Posterior cingulate gyrus (tissue), 11 donors: ENCODE results near the gene TMBIM1.

Experiments
- DNase-seq, 10 donors: peaks; one replicate each; pipeline versions ENCODE4 v3.0.0 to v3.0.0-alpha.2; 2020 to 2021; ENCODE audit warnings: mixed read lengths in 3 of 10
- intact Hi-C: fragments of 100-400 bp; cut with DNase I; formaldehyde crosslinking; loops from one replicate; pipeline ENCODE4 v1.15.1; 2023

TMBIM1 gene, protein sequence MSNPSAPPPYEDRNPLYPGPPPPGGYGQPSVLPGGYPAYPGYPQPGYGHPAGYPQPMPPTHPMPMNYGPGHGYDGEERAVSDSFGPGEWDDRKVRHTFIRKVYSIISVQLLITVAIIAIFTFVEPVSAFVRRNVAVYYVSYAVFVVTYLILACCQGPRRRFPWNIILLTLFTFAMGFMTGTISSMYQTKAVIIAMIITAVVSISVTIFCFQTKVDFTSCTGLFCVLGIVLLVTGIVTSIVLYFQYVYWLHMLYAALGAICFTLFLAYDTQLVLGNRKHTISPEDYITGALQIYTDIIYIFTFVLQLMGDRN

DNA sequence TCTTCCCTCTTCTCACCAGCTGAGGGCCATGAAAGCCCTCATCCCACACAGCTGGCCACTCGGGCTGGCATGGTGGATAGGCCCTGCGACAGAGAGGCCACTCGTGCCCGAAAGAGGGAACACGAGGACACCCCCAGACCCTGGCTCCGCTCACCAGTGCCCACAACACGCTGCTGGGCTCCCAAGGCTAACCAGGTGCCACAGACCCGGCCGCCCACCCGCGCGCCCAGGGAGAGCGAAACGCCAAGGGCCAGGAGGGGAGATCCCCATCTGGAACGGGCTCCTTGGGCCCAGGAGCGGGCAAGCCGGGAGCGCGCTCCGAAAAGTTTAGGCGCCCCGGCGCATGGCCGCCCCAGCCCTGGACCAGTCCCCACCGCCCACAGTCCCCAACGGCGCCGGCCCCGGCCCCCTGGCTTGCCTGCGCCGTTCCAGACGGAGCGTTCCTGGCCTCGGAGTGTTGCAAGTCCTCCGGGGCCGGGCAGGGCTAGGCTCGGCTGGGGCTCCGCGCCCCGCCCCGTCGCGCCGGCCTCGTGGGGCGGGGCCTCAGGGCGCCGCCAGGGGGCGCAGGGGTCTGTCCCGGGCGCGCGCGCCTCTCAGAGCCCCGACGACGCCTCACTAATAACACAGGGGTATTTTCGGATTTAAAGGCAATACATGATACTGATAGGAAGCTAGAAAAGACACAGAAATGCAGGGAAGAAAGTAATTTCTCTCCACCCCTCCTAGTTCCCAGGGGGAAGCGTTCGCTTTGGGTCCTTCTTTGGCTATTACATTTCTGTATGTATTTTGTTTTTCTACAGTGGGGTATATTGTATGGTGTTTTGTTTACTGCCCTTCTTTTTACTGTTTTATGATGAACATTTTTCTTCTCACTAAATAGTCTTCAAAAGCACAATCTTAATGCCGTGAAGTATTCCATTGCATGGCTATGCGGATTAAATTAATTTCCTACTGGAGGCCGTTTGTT is at the start of gene TMBIM1:
Gene TMBIM1 (minus strand): TSS at position 456 of the 967 bp plus-strand sequence. CDS start 10,362 bp downstream, outside the sequence.
- intact Hi-C loops: loop anchor here (2.0 kb wide), 1 partner anchor 22 kb away; the partner anchor contains the start of genes AAMP and PNKD
- DNase-seq: peak in 9 of 10 donors; percentile 43 to 95 (median 61)

DNA sequence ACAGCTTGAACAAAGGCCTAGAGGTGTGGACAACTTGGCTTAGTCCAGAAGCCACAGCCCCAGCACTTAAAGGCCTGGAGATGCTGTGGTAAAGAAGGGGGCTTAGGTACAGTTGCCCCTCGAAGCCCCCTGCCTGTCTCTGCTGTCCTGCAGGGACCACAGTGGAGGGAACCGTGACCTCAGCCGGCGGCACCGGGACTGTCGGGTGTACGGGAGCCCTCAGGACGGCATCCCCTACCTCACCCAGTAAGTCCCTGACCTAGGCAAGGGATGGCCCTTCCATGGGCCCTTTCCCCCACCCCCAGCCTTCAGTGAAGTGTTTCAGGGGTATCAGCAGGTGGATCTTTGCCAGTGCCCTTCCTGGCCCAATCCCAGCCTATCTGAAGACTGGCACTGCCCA is 49.1 kb upstream of the TMBIM1 start:
- peak in 2 of 10 donors; percentile 60 to 77 for DNase-seq
- intact Hi-C loops: no loop called here

DNA sequence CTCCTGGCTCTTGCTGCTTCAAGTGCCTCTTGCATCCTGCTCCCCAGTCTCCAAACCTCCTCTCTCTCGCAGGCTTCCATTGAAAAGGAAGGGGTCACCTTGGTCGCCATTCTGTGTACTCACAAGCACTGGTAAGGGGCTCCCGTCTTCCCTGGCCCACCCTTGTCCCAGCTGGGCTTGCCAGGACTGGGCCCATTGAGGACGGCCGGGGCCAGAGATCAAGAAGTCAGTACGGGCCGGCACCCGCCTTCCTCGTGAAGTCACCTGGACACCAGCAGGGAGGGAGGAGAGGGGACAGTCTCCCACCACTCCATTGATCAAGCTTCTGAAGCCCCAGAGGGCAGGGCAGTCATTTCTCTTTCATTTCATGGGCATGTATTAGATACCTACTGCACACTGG is 48.4 kb upstream of the TMBIM1 start:
- intact Hi-C loops: no loop called here
- DNase-seq: peak in 2 of 10 donors; percentile 55 to 70

DNA sequence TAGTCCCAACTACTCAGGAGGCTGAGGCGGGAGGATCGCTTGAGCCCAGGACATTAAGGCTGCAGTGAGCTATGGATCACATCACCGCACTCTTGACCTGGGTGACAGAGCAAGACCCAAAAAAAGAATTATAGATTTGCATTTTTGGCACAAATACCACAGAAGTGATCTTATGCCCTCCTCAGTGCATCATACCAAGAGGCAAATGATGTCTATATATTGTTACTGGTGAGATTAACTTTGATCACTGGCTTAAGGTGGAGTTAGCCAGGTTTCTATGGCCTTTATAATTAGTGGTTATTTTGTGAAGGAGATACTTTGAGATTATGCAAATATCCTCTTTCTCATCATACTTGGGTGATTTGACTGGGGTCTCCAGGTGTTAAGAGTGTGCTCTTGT is 42.2 kb upstream of the TMBIM1 start:
- peak in 2 of 10 donors; percentile 19 to 26 for DNase-seq
- intact Hi-C loops: no loop called here

DNA sequence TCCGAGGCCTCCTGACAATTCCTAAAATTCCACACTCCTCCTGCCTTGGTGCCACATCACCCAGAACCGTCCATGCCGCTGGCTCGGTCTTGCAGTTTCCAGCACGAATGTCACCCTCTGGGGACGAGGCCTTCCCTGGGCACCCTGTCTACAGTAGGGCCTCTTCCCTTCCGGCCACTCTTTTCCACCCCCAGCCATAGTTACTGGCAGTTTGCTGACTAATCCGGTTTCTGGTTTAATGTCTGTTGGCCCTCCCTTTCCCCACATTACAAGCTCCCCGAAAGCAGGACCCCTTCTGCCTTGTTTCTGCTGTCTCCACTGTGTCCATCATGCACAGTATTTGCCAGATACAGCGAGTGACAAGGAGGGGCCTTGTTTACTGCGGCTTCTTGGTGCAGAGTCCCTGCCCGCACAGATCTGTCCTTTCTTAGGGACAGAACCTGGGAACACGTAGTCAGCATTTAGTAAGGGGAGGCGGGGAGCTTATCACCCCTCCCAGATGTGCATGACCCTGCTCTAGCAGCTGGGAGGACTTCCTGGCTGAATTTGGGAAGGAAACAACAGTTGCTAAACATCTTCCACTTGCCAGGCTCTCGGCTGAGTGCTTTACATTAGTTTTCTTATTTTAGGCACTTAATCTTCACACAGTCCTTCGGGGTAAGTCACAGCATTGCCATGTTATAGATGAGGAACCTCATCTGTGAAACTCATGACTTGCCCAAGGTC is 40.8 kb upstream of the TMBIM1 start:
- peak in 2 of 10 donors; percentile 76 to 81 for DNase-seq

DNA sequence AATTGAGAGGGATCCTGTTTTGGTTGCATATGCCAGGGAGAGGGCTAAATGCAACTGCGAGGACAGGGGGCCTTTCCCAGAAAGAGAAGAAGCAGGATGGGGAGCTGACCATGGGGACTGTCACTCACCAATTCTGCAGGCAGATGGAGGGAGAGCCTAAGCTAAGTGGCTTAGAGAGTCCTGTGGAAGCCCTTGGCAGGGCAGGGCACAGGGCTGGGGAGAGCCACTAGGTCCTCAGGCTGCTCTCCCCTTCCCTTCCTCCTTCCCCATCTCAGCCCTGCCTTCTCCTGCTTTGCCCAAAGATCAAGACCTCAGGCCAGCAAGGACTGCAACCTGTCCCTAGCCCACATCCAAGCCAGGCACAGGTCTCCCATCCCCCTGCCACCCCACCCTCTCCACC is 40.0 kb upstream of the TMBIM1 start:
- intact Hi-C loops: no loop called here
- peak in 2 of 10 donors; percentile 18 to 32 for DNase-seq

More for the DNA sequence above, 40.8 kb upstream of the TMBIM1 start:
- intact Hi-C loops: no loop called here

DNA sequence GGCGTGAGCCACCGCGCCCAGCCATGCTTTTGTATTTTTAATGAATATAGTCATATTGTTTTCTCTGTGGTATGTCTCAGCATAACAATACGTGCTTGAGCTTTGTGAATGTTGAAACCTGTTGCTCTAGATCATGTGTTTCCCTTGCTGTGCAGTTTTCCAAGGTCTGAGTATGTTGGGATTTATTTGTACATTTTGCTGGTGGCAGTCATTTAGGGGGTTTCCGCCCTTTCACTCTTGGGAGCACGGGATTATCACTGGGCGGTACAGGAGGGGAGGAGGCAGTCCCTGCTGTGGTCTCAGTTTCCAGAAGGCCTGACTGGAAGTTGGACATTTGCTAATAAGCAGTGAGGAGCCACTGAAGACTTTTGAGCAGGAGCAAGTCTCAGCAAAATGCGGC is 39.4 kb upstream of the TMBIM1 start:
- peak in 2 of 10 donors; percentile 0 to 32 for DNase-seq
- intact Hi-C loops: no loop called here

DNA sequence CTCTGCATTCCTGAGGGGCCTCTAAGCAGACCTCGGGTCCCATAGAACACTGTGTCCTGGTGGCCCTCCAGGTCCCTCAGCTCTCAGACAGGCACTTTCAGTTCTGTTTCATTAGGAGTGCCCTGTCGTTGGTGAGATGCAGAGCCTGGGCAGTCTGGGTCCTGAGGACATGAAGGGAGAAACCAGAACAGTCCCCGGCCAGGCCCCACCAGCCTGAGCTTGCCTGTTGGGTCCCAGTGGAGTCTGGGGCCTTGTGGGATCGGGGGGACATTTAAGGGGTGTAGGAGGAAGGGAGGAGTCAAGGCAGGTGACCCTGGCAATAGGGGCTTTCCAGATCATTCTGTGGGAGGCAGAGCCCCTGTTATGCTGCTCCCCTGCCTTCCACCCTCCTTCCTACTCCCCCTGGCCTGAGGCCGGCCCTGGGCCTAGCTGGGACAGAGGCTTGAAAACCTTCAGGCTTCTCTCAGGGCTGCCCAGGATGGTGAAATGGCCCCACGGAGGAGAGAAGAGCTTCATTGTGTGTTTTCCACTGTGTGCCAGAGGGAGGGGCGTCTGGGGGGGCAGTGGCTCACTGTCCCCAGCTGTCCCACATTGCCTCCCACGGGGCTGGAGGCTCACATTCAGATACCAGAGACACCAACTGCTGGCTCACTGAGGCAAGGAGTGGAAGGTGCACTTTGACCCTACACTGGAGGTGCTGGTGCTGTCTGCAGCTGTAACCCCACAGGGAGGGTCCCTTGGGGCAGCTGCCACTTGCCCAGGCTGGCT is 37.7 kb upstream of the TMBIM1 start:
- intact Hi-C loops: no loop called here
- peak in 4 of 10 donors; percentile 29 to 88 (median 54) for DNase-seq

DNA sequence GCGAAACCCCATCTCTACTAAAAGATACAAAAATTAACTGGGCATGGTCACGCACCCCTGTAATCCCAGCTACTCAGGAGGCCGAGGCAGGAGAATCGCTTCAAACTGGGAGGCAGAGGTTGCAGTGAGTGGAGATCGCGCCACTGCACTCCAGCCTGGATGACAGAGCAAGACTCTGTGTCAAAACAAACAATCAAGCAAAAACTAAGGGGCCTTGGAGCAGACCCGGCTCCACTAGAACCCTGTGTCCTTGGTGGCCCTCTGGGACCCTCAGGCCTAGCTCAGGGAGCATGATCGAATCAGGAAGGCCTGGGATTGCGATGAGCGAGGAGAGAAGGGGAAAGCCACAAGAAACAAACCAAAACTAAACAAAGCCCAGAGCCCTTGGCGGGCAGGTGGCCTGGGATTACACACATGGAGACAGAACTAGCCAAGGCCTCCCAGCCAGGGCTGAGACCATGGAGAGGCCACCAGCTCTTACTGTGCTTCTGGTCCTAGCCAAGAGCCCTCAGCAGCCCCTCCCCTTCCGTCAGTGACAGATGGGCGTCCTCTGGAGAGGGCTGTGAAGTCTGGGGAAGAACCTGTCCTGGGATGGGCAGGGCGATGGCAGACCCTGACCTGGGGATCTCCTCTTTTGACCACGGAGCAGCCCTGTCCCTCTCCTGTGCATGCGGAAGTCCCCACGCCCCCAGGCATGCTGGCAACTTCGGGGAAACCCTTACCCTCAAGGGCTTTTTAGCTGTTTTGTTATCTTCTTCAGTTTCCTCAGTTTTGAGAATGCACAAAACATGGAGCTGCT is 36.9 kb upstream of the TMBIM1 start:
- intact Hi-C loops: no loop called here
- peak in 2 of 10 donors; percentile 49 to 66 for DNase-seq

DNA sequence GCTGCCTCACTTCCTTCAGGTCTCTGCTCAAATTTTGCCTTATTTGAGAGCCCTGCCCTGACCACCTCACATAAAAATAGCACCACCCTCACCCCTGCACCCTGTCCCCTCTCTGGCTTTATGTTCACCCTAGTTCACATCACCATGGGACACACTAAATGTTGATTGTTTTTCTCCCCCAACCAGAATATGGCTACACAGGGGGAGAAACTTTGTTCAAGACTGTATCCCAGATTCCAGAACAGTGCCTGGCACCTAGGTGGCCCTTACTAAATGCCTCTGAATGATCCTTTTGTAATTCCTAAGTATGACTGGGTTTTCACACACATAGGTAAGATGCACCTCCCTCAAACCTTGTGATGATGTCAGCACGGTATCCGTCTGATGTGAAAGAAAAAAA is 36.0 kb upstream of the TMBIM1 start:
- DNase-seq: no peak
- intact Hi-C loops: no loop called here

DNA sequence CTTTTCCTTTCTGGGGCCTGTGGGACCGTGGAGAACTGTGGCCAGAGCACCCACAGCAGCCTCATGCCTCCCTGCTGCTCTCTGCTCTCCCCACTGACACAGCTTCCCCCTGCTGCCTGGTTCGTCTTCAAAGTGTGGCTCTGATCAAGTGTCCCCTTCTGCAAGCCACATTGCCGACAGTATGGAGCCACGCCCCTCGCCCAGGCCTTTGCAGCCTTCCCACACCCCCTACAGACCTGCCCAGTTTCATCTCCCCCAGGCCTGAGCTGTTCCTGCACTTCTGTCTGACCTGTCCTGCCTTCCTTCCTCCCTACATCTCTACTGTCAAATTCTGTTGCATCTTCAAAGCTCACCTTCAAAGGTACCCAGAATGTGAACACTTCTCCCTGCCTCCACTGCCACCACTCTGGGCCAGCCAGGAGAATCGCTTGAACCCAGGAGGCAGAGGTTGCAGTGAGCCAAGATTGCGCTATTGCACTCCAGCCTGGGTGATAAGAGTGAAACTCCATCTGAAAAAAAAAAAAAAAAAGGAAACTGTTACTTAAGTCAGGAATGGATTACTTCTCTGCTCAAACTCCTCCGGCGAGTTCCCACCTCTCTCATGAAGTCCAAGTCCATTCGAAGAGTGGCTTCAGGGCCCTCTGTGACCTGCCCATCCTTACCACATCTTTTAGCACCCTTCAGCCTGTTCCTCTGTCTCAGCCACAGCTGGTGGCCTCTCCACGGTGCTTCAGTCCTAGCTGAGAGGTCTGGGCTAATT is 35.3 kb upstream of the TMBIM1 start:
- DNase-seq: peak in 2 of 10 donors; percentile 18 to 59
- intact Hi-C loops: no loop called here

DNA sequence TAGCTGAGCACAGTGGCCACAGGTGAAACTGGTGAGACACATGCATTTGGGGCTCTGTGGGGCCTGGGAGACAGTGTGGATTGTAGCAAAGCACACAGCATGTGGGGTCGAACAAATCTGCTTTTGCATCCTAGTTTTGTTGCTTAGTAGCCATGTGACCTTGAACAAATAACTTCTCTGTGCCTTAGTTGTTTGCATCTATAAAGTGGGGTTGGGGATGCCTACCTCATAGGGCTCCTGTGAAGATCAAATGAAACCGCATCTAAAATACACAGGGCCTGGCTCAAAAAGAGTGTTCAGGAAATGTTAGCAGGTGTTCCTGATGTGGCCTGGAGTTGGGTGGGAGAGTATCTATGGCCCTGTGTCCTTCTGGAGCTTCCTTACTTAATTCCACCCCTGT is 34.0 kb upstream of the TMBIM1 start:
- intact Hi-C loops: no loop called here

DNA sequence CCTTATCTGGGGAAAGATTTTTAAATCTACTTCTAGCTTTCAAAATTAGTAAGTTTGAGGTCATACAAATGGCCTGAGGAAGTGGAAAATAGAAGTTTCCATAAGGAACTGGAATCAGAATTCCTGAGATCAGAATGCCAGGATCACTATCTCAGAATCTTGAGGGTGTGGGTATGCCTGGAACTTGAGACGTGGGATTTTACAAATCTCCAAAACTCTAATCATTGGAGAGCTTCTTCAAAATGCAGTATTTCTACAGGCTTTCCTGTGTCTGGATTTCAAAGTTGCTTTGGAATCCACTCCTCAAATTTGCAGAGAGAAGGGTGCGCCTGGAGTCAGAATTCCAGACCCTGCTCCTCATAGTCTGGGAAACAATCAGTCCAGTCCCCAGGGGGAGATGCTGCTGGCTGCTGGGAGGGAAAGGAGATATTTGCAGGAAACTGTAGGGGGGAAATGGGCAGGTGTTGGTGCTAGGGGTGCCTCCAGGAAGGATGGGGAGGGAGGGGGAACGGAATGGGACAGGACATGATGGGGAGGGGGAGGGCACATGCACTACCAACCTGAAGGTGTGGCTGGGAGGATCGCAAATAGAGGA is 33.4 kb upstream of the TMBIM1 start:
- intact Hi-C loops: no loop called here

More for the DNA sequence above, 34.0 kb upstream of the TMBIM1 start:
- DNase-seq: peak in 1 of 10 donors; percentile 2

DNA sequence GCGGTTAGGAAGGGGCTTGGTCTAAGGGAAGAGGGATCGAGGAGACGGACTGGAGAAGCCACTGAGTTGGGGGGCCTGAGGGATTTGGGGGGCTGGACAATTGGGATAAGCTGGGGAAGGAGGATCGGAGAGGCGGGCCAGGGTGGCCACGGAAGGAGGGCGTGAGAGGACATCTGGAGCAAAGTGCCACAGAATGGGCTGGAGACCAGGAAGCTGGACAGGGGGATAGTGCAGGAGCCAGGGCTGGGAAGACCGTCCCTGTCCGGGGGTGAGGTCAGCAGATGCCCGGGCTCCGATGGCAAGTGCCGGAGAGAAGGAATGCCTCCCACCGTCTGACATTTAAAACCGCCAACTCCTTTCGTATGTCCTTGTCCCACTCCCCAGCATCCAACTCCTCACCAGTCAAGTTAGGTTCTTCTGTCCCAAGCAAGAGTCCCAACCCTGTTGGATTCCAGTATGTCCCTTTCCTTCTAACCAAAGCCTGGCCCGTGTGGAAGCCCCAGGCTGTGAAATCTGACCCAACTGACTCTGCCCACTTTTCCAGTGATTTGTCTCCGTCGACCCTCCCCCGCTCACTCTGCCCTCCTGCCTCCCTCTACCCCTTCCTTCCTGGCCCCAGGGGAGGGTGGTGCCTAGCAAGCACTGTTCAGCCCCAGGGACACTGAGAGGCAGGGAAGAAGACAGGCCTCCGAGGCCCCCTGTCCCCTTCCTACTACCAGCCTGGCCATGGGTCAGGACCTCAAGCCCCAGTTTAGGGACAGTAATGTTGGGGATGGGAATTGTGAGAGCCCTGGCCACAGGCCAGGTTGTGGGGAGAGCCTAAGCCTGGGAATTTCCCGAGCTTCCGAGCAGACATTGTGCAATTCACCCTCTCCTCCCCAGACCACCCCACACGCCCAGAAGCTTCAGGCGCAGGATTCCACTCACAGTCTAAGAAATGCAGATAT is 31.5 kb upstream of the TMBIM1 start:
- intact Hi-C loops: no loop called here
- peak in 2 of 10 donors; percentile 11 to 75 for DNase-seq

More for the DNA sequence above, 33.4 kb upstream of the TMBIM1 start:
- DNase-seq: peak in 1 of 10 donors; percentile 45

DNA sequence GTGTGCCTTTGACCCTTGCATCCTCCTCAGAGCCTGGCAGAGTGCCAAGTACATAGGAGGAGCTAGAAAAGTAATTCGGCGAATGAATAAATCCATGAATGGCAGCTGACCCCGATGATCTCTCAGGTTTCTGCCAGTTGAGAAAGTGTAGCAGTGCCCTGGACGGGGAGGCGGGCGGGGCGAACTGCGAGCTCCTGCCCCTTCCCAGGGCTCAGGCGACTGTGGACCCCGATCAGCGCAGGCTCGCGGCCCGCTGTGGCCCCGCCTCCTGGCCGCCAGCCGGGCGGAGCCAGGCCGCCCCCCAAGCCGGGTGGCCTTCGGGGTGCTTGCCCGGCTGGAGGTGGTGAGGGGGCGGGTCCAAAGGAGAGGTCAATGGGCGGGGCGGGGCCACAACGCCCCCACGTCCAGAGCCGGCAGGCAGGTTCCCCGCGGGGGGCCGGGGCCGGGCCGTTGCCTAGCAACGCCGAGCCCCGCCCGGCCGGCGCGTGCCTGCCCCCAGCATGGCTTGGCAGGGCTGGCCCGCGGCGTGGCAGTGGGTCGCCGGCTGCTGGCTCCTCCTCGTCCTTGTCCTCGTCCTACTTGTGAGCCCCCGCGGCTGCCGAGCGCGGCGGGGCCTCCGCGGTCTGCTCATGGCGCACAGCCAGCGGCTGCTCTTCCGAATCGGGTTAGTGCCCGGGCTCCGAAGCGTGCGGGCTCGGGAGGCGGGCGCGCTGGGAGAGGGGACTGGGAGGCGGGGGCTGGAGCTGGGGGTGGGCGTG is 30.6 kb upstream of the TMBIM1 start:
- peak in 9 of 10 donors; percentile 20 to 93 (median 58) for DNase-seq
- intact Hi-C loops: no loop called here
